ENCODE measurements around the gene FXR2.
A peak's percentile ranks its signal among the peaks of the same experiment; 100 is the strongest.

The FXR2 gene

GRCh38 chr17:7582396-7583252 is 32.1 kb downstream of the FXR2 start:
- Histone ChIP-seq H3K36me3 (ENCODE audit: control insufficient read depth in 2 of 2, insufficient read depth in 1 of 2, low read length in 2 of 2) (peaks cover 5 to 61% of the 10 kb centered on the region in 2 experiments; a peak in 2 of 3 replicates), H3K9me3 (ENCODE audit: control insufficient read depth, insufficient read depth, low read depth, low read length) (no peaks in the 10 kb centered on the region), H3K27ac (ENCODE audit: extremely low read depth, low read depth, low read length) (peak overlapping the region; percentile 95), H3K4me3 (ENCODE audit: low read depth, low read length) (peak overlapping the region; percentile 86), H3K4me1 (ENCODE audit: control insufficient read depth, insufficient read depth, low read length) (peaks cover 8% of the 10 kb centered on the region; the same call in 1 of the 2 replicates)
- no peak for TF ChIP-seq ZSCAN4 (tag by site-specific recombination; IDR thresholded peaks at IDR 0.05)
- TF ChIP-seq ZBTB8A (tag by site-specific recombination; IDR thresholded peaks at IDR 0.05), result no peak
- peak; percentile 18; the same call in 1 of the 2 replicates for TF ChIP-seq ZNF341 (tag by site-specific recombination; IDR thresholded peaks at IDR 0.05; ENCODE audit: low read depth)
- no peak for TF ChIP-seq RBAK (tag by site-specific recombination; IDR thresholded peaks at IDR 0.05)
- no peak for TF ChIP-seq ZNF202 (tag by site-specific recombination; IDR thresholded peaks at IDR 0.05; ENCODE audit: borderline replicate concordance)
- TF ChIP-seq ZNF146 (tag by site-specific recombination; IDR thresholded peaks at IDR 0.05), result peak; percentile 8; the same call in 1 of the 2 replicates
- TF ChIP-seq SP2 (tag by site-specific recombination; IDR thresholded peaks at IDR 0.05), result no peak
- TF ChIP-seq ZSCAN30 (tag by site-specific recombination; IDR thresholded peaks at IDR 0.05), result no peak
- no peak for TF ChIP-seq ZNF777 (tag by site-specific recombination; IDR thresholded peaks at IDR 0.05; ENCODE audit: borderline replicate concordance)
- TF ChIP-seq ZSCAN18 (tag by site-specific recombination; IDR thresholded peaks at IDR 0.05), result no peak
- peak; percentile 98 for TF ChIP-seq GLIS1 (tag by site-specific recombination; IDR thresholded peaks at IDR 0.05)
- TF ChIP-seq ZNF324 (tag by site-specific recombination; IDR thresholded peaks at IDR 0.05), result no peak
- no peak for TF ChIP-seq ZNF76 (tag by site-specific recombination; IDR thresholded peaks at IDR 0.05; ENCODE audit: borderline replicate concordance, low read depth)
- no peak for TF ChIP-seq ZFP69B (tag by site-specific recombination; IDR thresholded peaks at IDR 0.05)
- no peak for TF ChIP-seq YY1 (tag by site-specific recombination; IDR thresholded peaks at IDR 0.05)
- no peak for TF ChIP-seq ZNF311 (tag by site-specific recombination; IDR thresholded peaks at IDR 0.05; ENCODE audit: borderline replicate concordance)
- TF ChIP-seq ZNF239 (tag by site-specific recombination; IDR thresholded peaks at IDR 0.05), result no peak
- peak; percentile 57; the same call in 1 of the 2 replicates for TF ChIP-seq GLIS2 (tag by site-specific recombination; IDR thresholded peaks at IDR 0.05)
- TF ChIP-seq ZNF843 (tag by site-specific recombination; IDR thresholded peaks at IDR 0.05), result no peak
- ChIA-PET CTCF (interaction anchor here (0.7 to 2.7 kb wide), 4 partner anchors 12 to 223 kb away, joined by 3 to 18 read pairs (median 4); partner anchors contain the start of genes TP53 and WRAP53), POLR2A (interaction anchor here (1.0 to 5.5 kb wide), 16 partner anchors 9 to 253 kb away, joined by 3 to 98 read pairs (median 8); partner anchors contain the start of genes DNAH2, FXR2, NEURL4 and POLR2A)

GRCh38 chr17:7580604-7581575 is 33.8 kb downstream of the FXR2 start:
- Histone ChIP-seq H3K4me3 (ENCODE audit: low read depth, low read length) (no peak overlapping the region), H3K36me3 (ENCODE audit: control insufficient read depth in 2 of 2, insufficient read depth in 1 of 2, low read length in 2 of 2) (peaks cover 21 to 63% of the 10 kb centered on the region in 2 experiments), H3K9me3 (ENCODE audit: control insufficient read depth, insufficient read depth, low read depth, low read length) (no peaks in the 10 kb centered on the region), H3K27ac (ENCODE audit: extremely low read depth, low read depth, low read length) (no peak overlapping the region; the same call in 1 of the 2 replicates), H3K4me1 (ENCODE audit: control insufficient read depth, insufficient read depth, low read length) (peaks cover 8% of the 10 kb centered on the region; the same call in 1 of the 2 replicates)
- ChIA-PET CTCF (interaction anchor here (0.5 to 2.6 kb wide), 6 partner anchors 8 to 195 kb away, joined by 3 to 11 read pairs (median 6); partner anchors contain the start of genes TMEM102, TP53 and WRAP53), POLR2A (interaction anchor here (0.6 to 3.7 kb wide), 6 partner anchors 9 to 135 kb away, joined by 3 to 50 read pairs (median 8); partner anchors contain the start of genes ATP1B2, FXR2, SOX15 and TP53)
- 0 out of 2 replicates have a peak, but pooled peaks have one; percentile 18 for TF ChIP-seq WT1 (tag by site-specific recombination; IDR thresholded peaks at IDR 0.05)
- TF ChIP-seq PRDM4 (tag by site-specific recombination; IDR thresholded peaks at IDR 0.05), result no peak
- TF ChIP-seq ZNF529 (tag by site-specific recombination; IDR thresholded peaks at IDR 0.05; ENCODE audit: insufficient replicate concordance), result no peak
- TF ChIP-seq ZNF366 (tag by site-specific recombination; conservative IDR thresholded peaks at IDR 0.05), result peak; percentile 40
- TF ChIP-seq ZNF174 (tag by site-specific recombination; IDR thresholded peaks at IDR 0.05), result no peak
- peak; percentile 46; the same call in 1 of the 2 replicates for TF ChIP-seq ZNF398 (tag by site-specific recombination; IDR thresholded peaks at IDR 0.05)
